Measurements from ENCODE around the gene MDFIC.

The MDFIC gene

DNA sequence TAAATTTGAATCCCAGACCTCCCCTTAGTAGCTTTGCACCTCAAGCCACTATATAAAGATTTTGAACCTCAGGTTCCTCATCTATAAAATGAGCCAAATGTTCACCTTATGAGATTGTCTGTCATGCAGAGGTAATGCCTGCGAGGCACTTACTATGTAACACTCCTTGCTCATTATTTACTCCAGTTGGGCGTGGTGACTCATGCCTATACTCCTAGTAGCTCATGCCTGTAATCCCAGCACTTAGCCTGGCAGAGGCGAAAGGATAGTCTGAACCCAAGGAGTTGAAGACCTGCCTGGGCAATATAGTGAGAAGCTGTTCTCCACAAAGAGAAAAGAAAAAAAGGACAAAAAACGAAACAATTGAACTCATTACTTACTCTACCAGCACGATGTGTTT lies 82.2 kb downstream of the MDFIC start:
- Histone ChIP-seq H3K9me3 (ENCODE audit: severe bottlenecking) (no peaks in the 10 kb centered on the region), H3K27ac (no peak overlapping the region), H3K36me3 (no peaks in the 10 kb centered on the region), H3K27me3 (ENCODE audit: insufficient read depth, low read depth, severe bottlenecking) (no peaks in the 10 kb centered on the region), H3K4me3 (ENCODE audit: low read depth, low read length) (no peak overlapping the region)
- TF ChIP-seq, protein P1, sequence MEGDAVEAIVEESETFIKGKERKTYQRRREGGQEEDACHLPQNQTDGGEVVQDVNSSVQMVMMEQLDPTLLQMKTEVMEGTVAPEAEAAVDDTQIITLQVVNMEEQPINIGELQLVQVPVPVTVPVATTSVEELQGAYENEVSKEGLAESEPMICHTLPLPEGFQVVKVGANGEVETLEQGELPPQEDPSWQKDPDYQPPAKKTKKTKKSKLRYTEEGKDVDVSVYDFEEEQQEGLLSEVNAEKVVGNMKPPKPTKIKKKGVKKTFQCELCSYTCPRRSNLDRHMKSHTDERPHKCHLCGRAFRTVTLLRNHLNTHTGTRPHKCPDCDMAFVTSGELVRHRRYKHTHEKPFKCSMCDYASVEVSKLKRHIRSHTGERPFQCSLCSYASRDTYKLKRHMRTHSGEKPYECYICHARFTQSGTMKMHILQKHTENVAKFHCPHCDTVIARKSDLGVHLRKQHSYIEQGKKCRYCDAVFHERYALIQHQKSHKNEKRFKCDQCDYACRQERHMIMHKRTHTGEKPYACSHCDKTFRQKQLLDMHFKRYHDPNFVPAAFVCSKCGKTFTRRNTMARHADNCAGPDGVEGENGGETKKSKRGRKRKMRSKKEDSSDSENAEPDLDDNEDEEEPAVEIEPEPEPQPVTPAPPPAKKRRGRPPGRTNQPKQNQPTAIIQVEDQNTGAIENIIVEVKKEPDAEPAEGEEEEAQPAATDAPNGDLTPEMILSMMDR (IDR thresholded peaks at IDR 0.05; ENCODE audit: low read depth, low read length), result no peak
- no peak for DNase-seq

DNA sequence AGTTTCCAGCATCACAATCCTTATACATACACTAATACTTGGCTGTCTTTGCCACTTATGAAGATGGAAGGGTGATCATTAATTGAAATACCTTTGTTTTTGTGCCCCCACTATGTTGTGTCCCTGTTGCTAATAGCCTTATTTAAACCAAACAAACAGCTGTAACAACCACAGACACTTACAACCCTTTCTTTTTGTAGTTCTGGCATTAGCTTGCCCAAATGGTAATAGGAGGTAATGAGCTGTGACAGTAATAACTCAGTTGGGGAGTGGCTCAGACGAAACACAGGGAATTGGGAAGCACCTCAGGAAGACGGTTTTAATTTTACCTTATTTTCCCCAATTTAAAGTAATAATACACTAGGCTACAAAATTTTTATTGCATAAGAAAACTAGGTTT lies 83.4 kb downstream of the MDFIC start:
- TF ChIP-seq, protein P1 (IDR thresholded peaks at IDR 0.05; ENCODE audit: low read depth, low read length), result no peak

DNA sequence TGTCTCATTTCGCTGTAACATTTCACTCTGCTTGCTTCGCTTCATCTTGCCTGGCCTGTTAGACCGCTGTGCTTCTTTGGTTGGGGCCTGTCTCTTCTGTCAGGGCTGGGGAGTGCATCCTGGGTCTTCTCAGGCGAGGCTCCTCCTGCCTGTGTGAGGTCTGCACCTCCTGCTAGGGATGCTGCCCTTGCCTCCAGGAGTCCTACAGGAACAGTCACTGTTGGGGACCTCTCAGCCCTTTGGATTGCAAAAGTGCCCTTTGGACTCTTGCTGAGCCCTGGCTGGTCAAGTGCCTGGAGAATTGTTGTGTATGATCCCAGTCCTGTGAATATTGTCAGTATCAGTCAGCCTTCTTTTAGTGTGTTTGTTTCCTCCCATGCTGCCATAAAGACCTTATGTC lies 84.1 kb downstream of the MDFIC start:
- no peaks in the 10 kb centered on the region for H3K9me3 ChIP-seq (ENCODE audit: severe bottlenecking)
- H3K27ac ChIP-seq, result no peak overlapping the region
- no peaks in the 10 kb centered on the region for H3K36me3 ChIP-seq
- no peak for DNase-seq
- TF ChIP-seq, protein P1 (IDR thresholded peaks at IDR 0.05; ENCODE audit: low read depth, low read length), result no peak
- H3K27me3 ChIP-seq (ENCODE audit: insufficient read depth, low read depth, severe bottlenecking), result no peaks in the 10 kb centered on the region
- no peak overlapping the region for H3K4me3 ChIP-seq (ENCODE audit: low read depth, low read length)

More for the DNA sequence above, 83.4 kb downstream of the MDFIC start:
- no peak overlapping the region for H3K4me3 ChIP-seq (ENCODE audit: low read depth, low read length)
- DNase-seq, result no peak
- H3K9me3 ChIP-seq (ENCODE audit: severe bottlenecking), result no peaks in the 10 kb centered on the region
- no peaks in the 10 kb centered on the region for H3K36me3 ChIP-seq
- H3K27ac ChIP-seq, result no peak overlapping the region
- no peaks in the 10 kb centered on the region for H3K27me3 ChIP-seq (ENCODE audit: insufficient read depth, low read depth, severe bottlenecking)

DNA sequence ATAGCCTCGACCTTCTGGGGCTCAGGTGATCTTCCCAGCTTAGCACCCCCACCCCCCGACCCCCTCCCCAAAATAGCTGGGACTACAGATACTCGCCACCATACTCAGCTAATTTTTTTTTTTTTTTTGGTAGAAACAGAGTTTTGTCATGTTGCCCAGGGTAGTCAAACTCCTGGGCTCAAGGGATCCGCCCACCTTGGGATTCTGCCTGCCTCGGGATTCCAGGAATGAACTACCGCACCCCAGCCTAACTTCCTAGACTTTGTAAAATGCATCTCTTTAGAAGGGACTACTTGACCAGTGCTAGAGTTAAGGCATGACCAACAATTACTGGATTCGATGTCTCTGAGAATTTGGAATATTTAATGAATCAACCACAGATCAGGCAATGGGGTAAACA lies 85.9 kb downstream of the MDFIC start:
- Histone ChIP-seq H3K4me3 (ENCODE audit: low read depth, low read length) (no peak overlapping the region), H3K27me3 (ENCODE audit: insufficient read depth, low read depth, severe bottlenecking) (no peaks in the 10 kb centered on the region), H3K9me3 (ENCODE audit: severe bottlenecking) (no peaks in the 10 kb centered on the region), H3K36me3 (no peaks in the 10 kb centered on the region), H3K27ac (no peak overlapping the region)
- TF ChIP-seq, protein P1 (IDR thresholded peaks at IDR 0.05; ENCODE audit: low read depth, low read length), result no peak
- no peak for DNase-seq

DNA sequence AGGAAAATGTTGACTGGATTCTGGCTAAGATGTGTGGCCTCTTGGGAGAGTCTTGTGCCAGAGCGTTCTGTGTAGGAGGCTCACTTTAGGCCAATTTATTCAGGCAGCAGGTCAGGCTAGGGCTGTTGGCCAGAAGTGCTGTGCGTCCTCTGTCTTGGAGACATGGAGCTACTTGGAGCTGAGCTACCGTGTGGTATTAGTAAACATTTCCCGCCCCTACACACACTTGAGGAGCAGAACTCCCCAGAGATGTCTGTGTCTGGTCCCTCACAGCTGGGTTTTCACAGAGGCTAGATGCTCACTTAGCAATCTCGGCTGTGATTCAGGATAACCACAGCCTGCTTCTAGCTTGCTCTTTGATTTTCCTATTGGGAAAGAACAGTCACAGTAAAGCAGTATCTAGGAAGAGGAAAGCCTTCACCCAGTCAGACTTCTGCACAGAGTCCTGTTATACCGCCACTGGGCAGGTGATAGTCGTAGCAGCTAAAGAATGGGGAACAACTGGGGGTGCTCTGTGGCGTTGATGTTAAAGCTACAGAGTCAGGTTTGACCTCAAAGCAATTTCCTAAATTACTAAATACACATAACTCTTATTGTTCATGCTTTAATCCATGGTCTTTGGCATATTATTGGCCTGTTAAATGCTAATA lies 86.7 kb downstream of the MDFIC start:
- no peaks in the 10 kb centered on the region for H3K9me3 ChIP-seq (ENCODE audit: severe bottlenecking)
- H3K27me3 ChIP-seq (ENCODE audit: insufficient read depth, low read depth, severe bottlenecking), result no peaks in the 10 kb centered on the region
- no peak for DNase-seq
- no peak overlapping the region for H3K27ac ChIP-seq
- TF ChIP-seq, protein P1 (IDR thresholded peaks at IDR 0.05; ENCODE audit: low read depth, low read length), result no peak
- no peak overlapping the region for H3K4me3 ChIP-seq (ENCODE audit: low read depth, low read length)
- no peaks in the 10 kb centered on the region for H3K36me3 ChIP-seq

DNA sequence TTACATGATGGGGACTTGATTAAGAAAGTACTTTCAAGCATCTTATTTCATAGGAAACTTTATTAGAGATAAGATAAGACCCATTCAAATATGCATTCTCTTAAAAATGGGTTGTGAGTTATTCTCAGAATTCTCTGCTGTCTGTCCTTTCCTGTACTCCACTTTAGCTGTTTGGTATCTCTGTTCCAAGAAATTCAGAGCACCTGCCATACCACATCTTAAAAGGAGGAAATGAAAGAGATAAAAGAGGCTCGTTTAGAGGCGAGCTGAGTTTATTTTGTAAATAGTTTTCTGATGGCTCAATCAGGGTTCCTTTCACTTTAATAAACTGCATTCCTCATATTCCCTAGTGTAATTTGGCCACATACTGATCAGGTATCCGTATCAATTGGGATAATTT lies 87.2 kb downstream of the MDFIC start:
- H3K27ac ChIP-seq, result no peak overlapping the region
- no peak overlapping the region for H3K4me3 ChIP-seq (ENCODE audit: low read depth, low read length)
- no peaks in the 10 kb centered on the region for H3K9me3 ChIP-seq (ENCODE audit: severe bottlenecking)
- no peaks in the 10 kb centered on the region for H3K36me3 ChIP-seq
- no peak for DNase-seq
- no peaks in the 10 kb centered on the region for H3K27me3 ChIP-seq (ENCODE audit: insufficient read depth, low read depth, severe bottlenecking)
- TF ChIP-seq, protein P1 (IDR thresholded peaks at IDR 0.05; ENCODE audit: low read depth, low read length), result no peak
